ENCODE results near the gene LPCAT1. TPM values are rescaled to one million over a fixed set of nuclear protein-coding genes. Genes with fewer than 3 reads are reported as not detected.
"Not testable (repeated sequence)": the region's sequence is repeated elsewhere in the genome, so short reads cannot be mapped to it uniquely, and the experiment has no call there.

The LPCAT1 gene
- total RNA-seq, 2 experiments from 2014 or later: 42.5 to 54.5 TPM

GRCh38 chr5:1424716-1425115 is 99.0 kb downstream of the LPCAT1 start:
- DNase-seq (no peak), ATAC-seq (no peak)
- POLR2A ChIA-PET: no interaction called here
- Mint-ChIP-seq H3K36me3 (ENCODE audit: low read depth) (peaks cover 7% of the 10 kb centered on the region), H3K27me3 (peaks cover 2% of the 10 kb centered on the region), H3K9me3 (ENCODE audit: low read depth) (peaks cover 26% of the 10 kb centered on the region), H3K4me1 (no peaks in the 10 kb centered on the region), H3K4me3 (no peak overlapping the region), H3K27ac (no peak overlapping the region)
- intact Hi-C loops (cut with DNase I, micrococcal nuclease): no loop called here
- CTCF ChIA-PET: no interaction called here

DNA sequence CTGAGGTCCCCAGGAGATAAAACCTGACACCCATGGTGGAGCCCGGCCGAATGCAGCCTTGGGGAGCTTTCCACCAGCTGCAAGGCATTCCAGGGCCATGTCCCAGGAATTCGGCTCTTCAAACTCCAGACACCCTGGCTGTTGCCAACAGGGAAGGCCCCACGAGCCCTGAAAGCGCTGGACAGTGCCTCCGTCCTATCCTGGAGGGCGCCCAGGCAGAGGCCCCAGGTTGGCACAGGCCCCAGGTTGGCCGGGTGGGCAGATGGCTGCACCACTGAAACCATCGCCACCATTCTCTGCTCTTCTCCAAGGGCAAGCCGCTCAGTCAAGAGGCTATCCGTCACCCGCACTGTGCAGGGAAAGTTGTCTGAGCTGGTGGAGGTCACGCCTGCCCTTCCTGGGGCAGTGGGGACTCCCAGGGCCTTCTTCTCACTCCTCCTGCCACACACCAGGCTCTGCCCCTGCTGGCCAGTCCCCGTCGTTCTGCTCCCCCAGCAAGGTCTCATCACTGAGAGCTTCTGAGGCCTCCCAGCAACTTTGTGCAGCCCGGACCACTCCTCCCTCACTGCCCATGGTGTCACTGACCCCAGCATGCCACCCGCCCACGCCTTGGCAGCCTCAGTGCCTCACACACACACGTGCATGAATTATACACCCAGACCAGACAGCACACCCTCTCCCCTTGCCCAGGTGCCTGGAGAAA is 99.7 kb downstream of the LPCAT1 start:
- POLR2A ChIA-PET: no interaction called here
- DNase-seq (no peak), ATAC-seq (no peak)
- Mint-ChIP-seq H3K9me3 (ENCODE audit: low read depth) (peaks cover 20% of the 10 kb centered on the region), H3K4me1 (no peaks in the 10 kb centered on the region), H3K4me3 (no peak overlapping the region), H3K27ac (no peak overlapping the region), H3K27me3 (peaks cover 2% of the 10 kb centered on the region), H3K36me3 (ENCODE audit: low read depth) (peaks cover 7% of the 10 kb centered on the region)
- CTCF ChIA-PET: no interaction called here
- intact Hi-C loops (cut with DNase I, micrococcal nuclease): no loop called here

- DNase-seq; H3K27ac Mint-ChIP-seq; intact Hi-C loops (cut with DNase I, micrococcal nuclease); H3K36me3 Mint-ChIP-seq (ENCODE audit: low read depth); CTCF ChIA-PET; H3K27me3 Mint-ChIP-seq; ATAC-seq; H3K4me3 Mint-ChIP-seq; H3K4me1 Mint-ChIP-seq; POLR2A ChIA-PET: not testable (repeated sequence)
- peaks cover 12% of the 10 kb centered on the region for H3K9me3 Mint-ChIP-seq (ENCODE audit: low read depth)
These were observed 101.2 kb downstream of the LPCAT1 start for GRCh38 chr5:1422522-1422921.

- no peak overlapping the region for H3K27ac Mint-ChIP-seq
- ATAC-seq (no peak), DNase-seq (no peak)
- ChIA-PET POLR2A (no interaction called here), CTCF (no interaction called here)
- H3K4me3 Mint-ChIP-seq: no peak overlapping the region
- H3K4me1 Mint-ChIP-seq: no peaks in the 10 kb centered on the region
- no peaks in the 10 kb centered on the region for H3K36me3 Mint-ChIP-seq (ENCODE audit: low read depth)
- peaks cover 2% of the 10 kb centered on the region for H3K27me3 Mint-ChIP-seq
- H3K9me3 Mint-ChIP-seq (ENCODE audit: low read depth): peaks cover 9% of the 10 kb centered on the region
- intact Hi-C loops (cut with DNase I, micrococcal nuclease): no loop called here
These were observed 102.0 kb downstream of the LPCAT1 start for GRCh38 chr5:1421521-1422341.

DNA sequence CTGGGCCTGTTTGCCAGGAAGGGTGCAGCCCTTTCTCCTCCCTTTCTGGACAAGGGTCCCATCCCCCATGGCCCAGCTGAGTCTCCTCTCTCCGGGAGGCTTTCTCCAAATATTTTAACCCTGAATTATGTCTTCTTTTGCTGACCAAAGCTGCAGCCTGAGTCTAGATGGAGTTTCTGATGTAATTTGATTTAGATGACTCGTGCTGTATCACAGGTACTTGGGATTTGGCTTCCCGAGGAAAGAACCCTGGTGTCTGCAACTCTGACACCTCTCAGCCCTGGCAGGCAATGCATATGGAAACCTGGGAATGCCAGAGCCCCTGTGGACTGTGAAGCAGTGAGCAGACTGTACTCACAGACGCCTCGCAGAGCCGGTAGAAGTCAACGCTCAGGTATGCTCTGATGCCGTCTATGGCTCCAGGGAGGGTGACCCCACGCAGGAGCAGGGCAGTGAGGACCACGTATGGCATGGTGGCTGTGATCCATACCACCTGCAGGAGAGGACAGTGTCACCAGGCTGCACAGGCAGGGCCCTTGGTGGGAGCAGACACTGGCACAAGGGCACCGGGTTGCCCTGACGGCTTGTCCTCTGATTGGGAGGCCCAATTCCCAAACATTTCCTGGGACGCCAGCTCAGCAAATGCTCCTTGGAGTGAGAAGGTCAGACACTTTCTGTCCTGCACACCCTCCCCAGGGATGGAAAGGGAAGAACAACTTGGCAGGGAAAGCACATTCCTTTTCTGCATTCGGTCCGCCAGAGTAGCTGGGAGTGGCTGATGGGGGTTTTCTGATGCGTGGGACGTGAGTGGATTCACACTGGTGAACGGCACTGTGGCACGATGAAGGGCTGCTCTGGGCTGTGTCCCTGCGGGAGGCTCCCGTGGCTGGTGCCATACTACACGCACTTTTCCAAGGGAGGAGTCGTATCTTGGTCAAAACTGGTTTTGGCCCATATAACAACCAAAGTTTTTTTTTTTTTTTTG is 103.3 kb downstream of the LPCAT1 start:
- H3K27me3 Mint-ChIP-seq: no peaks in the 10 kb centered on the region
- ChIA-PET CTCF (interaction anchor here (0.6 kb wide), 1 partner anchor 16 kb away, joined by 5 read pairs; no protein-coding TSS in a partner anchor), POLR2A (no interaction called here)
- DNase-seq: no peak
- no peak overlapping the region for H3K4me3 Mint-ChIP-seq
- no peaks in the 10 kb centered on the region for H3K4me1 Mint-ChIP-seq
- no peak for ATAC-seq
- intact Hi-C loops (cut with DNase I, micrococcal nuclease): no loop called here
- peaks cover 1% of the 10 kb centered on the region for H3K9me3 Mint-ChIP-seq (ENCODE audit: low read depth)
- H3K27ac Mint-ChIP-seq: no peak overlapping the region
- H3K36me3 Mint-ChIP-seq (ENCODE audit: low read depth): no peaks in the 10 kb centered on the region

- no peaks in the 10 kb centered on the region for H3K4me1 Mint-ChIP-seq
- H3K27ac Mint-ChIP-seq: no peak overlapping the region
- ChIA-PET CTCF (no interaction called here), POLR2A (no interaction called here)
- H3K27me3 Mint-ChIP-seq: no peaks in the 10 kb centered on the region
- no peaks in the 10 kb centered on the region for H3K9me3 Mint-ChIP-seq (ENCODE audit: low read depth)
- intact Hi-C loops (cut with DNase I, micrococcal nuclease): no loop called here
- no peaks in the 10 kb centered on the region for H3K36me3 Mint-ChIP-seq (ENCODE audit: low read depth)
- no peak overlapping the region for H3K4me3 Mint-ChIP-seq
- DNase-seq (no peak), ATAC-seq (no peak)
These were observed 104.1 kb downstream of the LPCAT1 start for GRCh38 chr5:1419476-1420210.

GRCh38 chr5:1418921-1419280 is 104.9 kb downstream of the LPCAT1 start:
- ATAC-seq (no peak), DNase-seq (no peak)
- ChIA-PET POLR2A (no interaction called here), CTCF (no interaction called here)
- Mint-ChIP-seq H3K27me3 (no peaks in the 10 kb centered on the region), H3K9me3 (ENCODE audit: low read depth) (no peaks in the 10 kb centered on the region), H3K4me1 (no peaks in the 10 kb centered on the region), H3K4me3 (no peak overlapping the region), H3K27ac (no peak overlapping the region), H3K36me3 (ENCODE audit: low read depth) (no peaks in the 10 kb centered on the region)
- intact Hi-C loops (cut with DNase I, micrococcal nuclease): no loop called here

DNA sequence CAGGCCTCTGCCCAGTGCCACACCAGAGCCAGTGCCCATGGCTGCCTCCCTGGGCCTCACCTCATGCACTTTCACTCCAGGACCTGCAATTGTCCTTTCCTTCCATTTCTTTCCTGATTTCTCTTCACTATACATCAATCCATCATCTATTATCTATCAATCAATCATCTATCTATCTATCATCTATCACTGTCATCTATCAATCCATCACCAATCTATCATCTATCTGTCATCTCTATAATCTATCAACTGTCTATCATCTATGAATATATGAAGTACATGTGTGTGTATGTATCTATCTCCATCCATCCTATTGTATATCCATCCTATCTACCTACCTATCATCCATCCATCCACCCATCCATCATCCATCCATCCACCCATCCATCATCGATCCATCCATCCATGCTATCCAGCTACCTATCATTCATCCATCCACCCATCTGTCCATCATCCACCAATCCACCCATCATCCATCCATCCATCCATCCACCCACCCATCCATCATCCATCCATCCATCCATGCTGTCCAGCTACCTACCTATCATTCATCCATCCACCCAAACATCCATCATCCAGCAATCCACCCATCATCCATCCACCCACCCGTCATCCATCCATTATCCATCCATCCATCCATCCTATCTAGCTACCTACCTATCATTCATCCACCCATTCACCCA is 105.4 kb downstream of the LPCAT1 start:
- H3K4me1 Mint-ChIP-seq: no peaks in the 10 kb centered on the region
- ChIA-PET CTCF (no interaction called here), POLR2A (no interaction called here)
- intact Hi-C loops (cut with DNase I, micrococcal nuclease): no loop called here
- no peaks in the 10 kb centered on the region for H3K27me3 Mint-ChIP-seq
- no peak overlapping the region for H3K27ac Mint-ChIP-seq
- H3K4me3 Mint-ChIP-seq: no peak overlapping the region
- no peak for ATAC-seq
- H3K9me3 Mint-ChIP-seq (ENCODE audit: low read depth): no peaks in the 10 kb centered on the region
- no peak for DNase-seq
- no peaks in the 10 kb centered on the region for H3K36me3 Mint-ChIP-seq (ENCODE audit: low read depth)

DNA sequence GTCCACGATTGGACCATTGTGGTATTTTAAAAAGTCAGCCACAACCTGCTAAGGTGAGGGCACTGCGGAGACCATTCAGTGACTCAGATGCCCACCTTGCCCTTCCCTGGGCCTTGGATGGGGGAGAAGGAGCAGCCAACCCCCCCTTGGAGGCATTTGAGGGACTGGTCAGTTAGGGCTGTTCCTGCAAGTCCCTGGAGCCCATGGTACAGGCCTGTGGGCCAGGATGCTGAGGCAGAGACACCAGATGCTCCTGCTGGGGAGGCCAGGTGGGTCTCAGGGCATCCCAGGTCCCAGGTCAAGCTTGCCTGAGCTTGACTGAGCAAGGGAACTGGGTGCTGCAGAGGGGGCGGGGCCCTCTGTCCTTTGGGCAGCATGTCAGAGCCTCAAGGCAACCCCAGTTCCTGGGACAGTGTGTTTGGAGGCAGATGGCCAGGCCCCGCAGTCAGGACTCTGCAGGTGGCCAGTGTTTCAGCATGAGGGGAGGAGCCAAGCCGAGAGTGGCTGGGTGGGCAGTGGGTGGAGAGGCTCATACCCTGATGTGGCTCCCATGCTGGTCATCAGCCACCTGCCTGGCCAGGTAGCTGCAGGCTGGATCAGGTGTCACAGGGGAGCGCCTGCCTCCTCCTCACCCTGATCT is 106.1 kb downstream of the LPCAT1 start:
- Mint-ChIP-seq H3K36me3 (ENCODE audit: low read depth) (no peaks in the 10 kb centered on the region), H3K27me3 (no peaks in the 10 kb centered on the region), H3K4me1 (no peaks in the 10 kb centered on the region), H3K4me3 (no peak overlapping the region), H3K9me3 (ENCODE audit: low read depth) (no peaks in the 10 kb centered on the region), H3K27ac (no peak overlapping the region)
- POLR2A ChIA-PET: no interaction called here
- CTCF ChIA-PET: no interaction called here
- ATAC-seq (no peak), DNase-seq (no peak)
- intact Hi-C loops (cut with DNase I, micrococcal nuclease): no loop called here

- no peak for ATAC-seq
- POLR2A ChIA-PET: no interaction called here
These were observed 106.8 kb downstream of the LPCAT1 start for GRCh38 chr5:1416856-1417469.

More at GRCh38 chr5:1416856-1417469, 106.8 kb downstream of the LPCAT1 start:
- CTCF ChIA-PET: no interaction called here
- H3K9me3 Mint-ChIP-seq (ENCODE audit: low read depth): no peaks in the 10 kb centered on the region
- no peak overlapping the region for H3K4me3 Mint-ChIP-seq
- no peak overlapping the region for H3K27ac Mint-ChIP-seq
- no peaks in the 10 kb centered on the region for H3K4me1 Mint-ChIP-seq
- DNase-seq: no peak
- H3K36me3 Mint-ChIP-seq (ENCODE audit: low read depth): no peaks in the 10 kb centered on the region
- intact Hi-C loops (cut with DNase I, micrococcal nuclease): no loop called here
- H3K27me3 Mint-ChIP-seq: no peaks in the 10 kb centered on the region
